Gastrocnemius medialis (tissue), 4 donors: ENCODE results near the gene SNF8. TPM values are rescaled to one million over a fixed set of nuclear protein-coding genes. Genes with fewer than 3 reads are reported as not detected.
A peak's percentile ranks its signal among the peaks of the same experiment; 100 is the strongest.

Source experiments
- ATAC-seq, 2 donors: fragments of 150-250 bp; one replicate each; pipeline ENCODE4 v1.9.1; 2016
- DNase-seq, 2 donors: peaks; one replicate each; pipeline ENCODE4 v3.0.0-alpha.2; 2019
- H3K27ac ChIP-seq, 4 donors: fragments of 200-600 bp; sonication (generic); 1 replicate in 1 of 4; 2 replicates in 3 of 4; pipeline ENCODE4 v1.5.1; 2016 to 2018; ENCODE audit warnings: mild to moderate bottlenecking in 2 of 4, moderate library complexity in 1 of 4
- H3K27me3 ChIP-seq, 3 donors: fragments of 200-600 bp; sonication (generic) in 2 of 3; 1 replicate in 1 of 3; 2 replicates in 2 of 3; pipeline versions ENCODE4 v1.5.1 to v1.6.0; 2016 to 2019; ENCODE audit warnings: mild to moderate bottlenecking in 1 of 3, moderate library complexity in 1 of 3
- H3K36me3 ChIP-seq, 2 donors: fragments of 200-600 bp; sonication (generic) in 1 of 2; one replicate each; pipeline ENCODE4 v1.5.1; 2017 to 2018
- H3K4me1 ChIP-seq, 2 donors: fragments of 200-600 bp; sonication (generic) in 1 of 2; one replicate each; pipeline ENCODE4 v1.5.1; 2016 to 2017; ENCODE audit warnings: mild to moderate bottlenecking in 2 of 2
- H3K4me3 ChIP-seq, 4 donors: fragments of 200-600 bp; sonication (generic) in 3 of 4; 1 replicate in 1 of 4; 2 replicates in 3 of 4; pipeline ENCODE4 v1.5.1; 2016 to 2019; ENCODE audit warnings: mild to moderate bottlenecking in 2 of 4
- H3K9me3 ChIP-seq, 3 donors: fragments of 200-600 bp; sonication (generic) in 2 of 3; 1 replicate in 1 of 3; 2 replicates in 2 of 3; pipeline ENCODE4 v1.5.1; 2016 to 2019
- POLR2A ChIP-seq, 2 donors: fragments of 450-650 bp; IDR thresholded peaks; one replicate each; pipeline ENCODE4 v1.6.1; 2017; ENCODE audit warnings: antibody characterized with exemption in 2 of 2, mild to moderate bottlenecking in 2 of 2, moderate library complexity in 2 of 2
- in situ Hi-C, 4 donors: fragments of 200-750 bp; cut with MboI; loops; one replicate each; pipeline versions ENCODE4 v1.15.0 to v1.8.0; 2017; ENCODE audit warnings: low sequenced_read_pairs in 4 of 4
- intact Hi-C: fragments of 100-400 bp; cut with DNase I; formaldehyde crosslinking; loops from one replicate; pipeline ENCODE4 v1.15.1; 2023; ENCODE audit warnings: low total_unique reads
- total RNA-seq, 4 donors: library from RNA; depleted of rRNA; stranded (reverse); fragments of >200 nt; gene quantifications; one replicate each; pipeline versions ENCODE4 v1.1.0 to v1.2.3, GENCODE V29; 2016
- TF ChIP-seq, protein P1 (sequence below), 5 experiments: fragments of 450-650 bp in 3 of 5; fragments of 200-600 bp in 2 of 5; sonication (generic) in 2 of 5; IDR thresholded peaks in 4 of 5; conservative IDR thresholded peaks in 1 of 5; 1 replicate in 4 of 5; 2 replicates in 1 of 5; pipeline ENCODE4 v1.5.1; 2016 to 2019; ENCODE audit warnings: antibody characterized with exemption in 5 of 5, mild to moderate bottlenecking in 3 of 5, moderate library complexity in 3 of 5

SNF8 gene
- total RNA-seq, 4 donors from 2014 or later, result 64.9 to 123 (median 76.8) TPM

DNA sequence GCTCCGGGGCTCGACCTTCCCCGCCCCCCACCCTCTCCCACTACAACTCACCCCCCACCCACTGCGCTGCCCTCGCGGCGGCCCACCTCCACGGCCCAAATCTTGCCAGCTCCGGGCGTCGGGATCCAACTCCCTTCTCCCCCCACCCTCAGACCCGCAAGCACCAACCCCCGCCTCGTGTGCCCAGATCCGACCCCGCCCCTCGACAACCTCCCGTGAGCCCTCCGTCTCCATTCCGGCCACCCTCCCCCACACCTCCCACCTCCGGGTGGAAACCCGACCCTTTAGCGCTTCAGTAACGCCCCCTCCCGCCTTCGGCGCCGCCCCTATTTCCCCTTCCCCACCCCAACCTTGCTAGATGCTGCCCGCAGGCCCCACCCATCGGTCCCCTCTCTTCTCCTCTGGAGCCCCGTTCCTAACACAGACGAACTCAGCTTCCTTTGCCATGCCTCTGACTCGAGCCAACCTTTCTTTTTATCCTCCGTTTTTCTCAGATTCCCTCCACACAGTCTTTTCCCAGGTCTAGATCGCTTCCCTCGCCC lies 35.7 kb downstream of the SNF8 start:
- H3K4me3 ChIP-seq, result peak overlapping the region; percentile 68 to 82 (median 70)
- intact Hi-C loops, result loop anchor here (1.0 kb wide), 2 partner anchors 17 to 35 kb away; partner anchors contain the start of genes ATP5MC1 and SNF8
- peaks cover 19 to 22% of the 10 kb centered on the region in 2 donors for H3K4me1 ChIP-seq
- peak overlapping the region; percentile 78 to 86 (median 84) for H3K27ac ChIP-seq
- ATAC-seq, result peak; percentile 16 to 48
- TF ChIP-seq POLR2A (IDR thresholded peaks at IDR 0.05), result no peak
- TF ChIP-seq, protein P1, sequence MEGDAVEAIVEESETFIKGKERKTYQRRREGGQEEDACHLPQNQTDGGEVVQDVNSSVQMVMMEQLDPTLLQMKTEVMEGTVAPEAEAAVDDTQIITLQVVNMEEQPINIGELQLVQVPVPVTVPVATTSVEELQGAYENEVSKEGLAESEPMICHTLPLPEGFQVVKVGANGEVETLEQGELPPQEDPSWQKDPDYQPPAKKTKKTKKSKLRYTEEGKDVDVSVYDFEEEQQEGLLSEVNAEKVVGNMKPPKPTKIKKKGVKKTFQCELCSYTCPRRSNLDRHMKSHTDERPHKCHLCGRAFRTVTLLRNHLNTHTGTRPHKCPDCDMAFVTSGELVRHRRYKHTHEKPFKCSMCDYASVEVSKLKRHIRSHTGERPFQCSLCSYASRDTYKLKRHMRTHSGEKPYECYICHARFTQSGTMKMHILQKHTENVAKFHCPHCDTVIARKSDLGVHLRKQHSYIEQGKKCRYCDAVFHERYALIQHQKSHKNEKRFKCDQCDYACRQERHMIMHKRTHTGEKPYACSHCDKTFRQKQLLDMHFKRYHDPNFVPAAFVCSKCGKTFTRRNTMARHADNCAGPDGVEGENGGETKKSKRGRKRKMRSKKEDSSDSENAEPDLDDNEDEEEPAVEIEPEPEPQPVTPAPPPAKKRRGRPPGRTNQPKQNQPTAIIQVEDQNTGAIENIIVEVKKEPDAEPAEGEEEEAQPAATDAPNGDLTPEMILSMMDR (IDR thresholded peaks at IDR 0.05 in 4 of 5, conservative IDR thresholded peaks at IDR 0.05 in 1 of 5), result no peak
- H3K27me3 ChIP-seq, result no peaks in the 10 kb centered on the region
- peaks cover 0 to 19% of the 10 kb centered on the region in 2 donors for H3K36me3 ChIP-seq
- peak; percentile 40 for DNase-seq
- H3K9me3 ChIP-seq, result no peaks in the 10 kb centered on the region
- in situ Hi-C loops, result no loop called here

DNA sequence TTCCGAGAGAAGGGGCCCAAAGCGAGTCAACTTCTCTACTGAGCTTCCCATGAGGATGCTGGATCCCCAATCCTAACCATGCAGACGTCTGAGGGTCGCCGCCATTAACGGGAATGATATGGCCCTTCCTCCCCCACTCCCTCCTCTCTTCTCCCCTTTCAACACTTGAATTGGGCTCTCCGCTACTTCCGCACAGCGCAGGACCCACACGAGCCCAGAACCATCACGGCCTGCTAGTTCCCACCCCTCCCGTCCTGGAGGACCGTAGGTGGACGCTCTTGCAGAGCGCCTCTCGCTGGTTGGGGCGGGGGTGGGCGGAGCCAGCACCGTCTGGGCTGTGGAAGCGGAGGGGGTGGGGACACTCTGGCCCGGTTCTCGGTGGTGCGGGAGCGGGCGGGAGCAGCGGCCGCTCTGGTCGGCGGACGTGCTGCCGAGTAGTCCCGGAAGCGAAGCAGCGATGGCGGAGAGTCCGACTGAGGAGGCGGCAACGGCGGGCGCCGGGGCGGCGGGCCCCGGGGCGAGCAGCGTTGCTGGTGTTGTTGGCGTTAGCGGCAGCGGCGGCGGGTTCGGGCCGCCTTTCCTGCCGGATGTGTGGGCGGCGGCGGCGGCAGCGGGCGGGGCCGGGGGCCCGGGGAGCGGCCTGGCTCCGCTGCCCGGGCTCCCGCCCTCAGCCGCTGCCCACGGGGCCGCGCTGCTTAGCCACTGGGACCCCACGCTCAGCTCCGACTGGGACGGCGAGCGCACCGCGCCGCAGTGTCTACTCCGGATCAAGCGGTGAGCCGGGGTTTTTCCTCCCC lies 36.4 kb downstream of the SNF8 start, which contains the start of gene UBE2Z:
UBE2Z (plus strand) TSS at position 361 of the 797 bp plus-strand sequence; CDS start at position 458, 97 bp downstream.
- intact Hi-C loops, result loop anchor here (1.0 kb wide), 2 partner anchors 16 to 36 kb away; partner anchors contain the start of genes ATP5MC1 and SNF8
- in situ Hi-C loops, result no loop called here
- peak within 1 kb of the TSS; percentile 78 to 86 (median 84) for H3K27ac ChIP-seq
- DNase-seq (peak; percentile 88 to 93), ATAC-seq (peak; percentile 96 to 98)
- H3K9me3 ChIP-seq, result no peaks in the 10 kb centered on the region
- peak within 1 kb of the TSS; percentile 68 to 82 (median 70) for H3K4me3 ChIP-seq
- H3K36me3 ChIP-seq, result peaks cover 0 to 13% of the 10 kb centered on the region in 2 donors
- peak; percentile 86 to 88 for TF ChIP-seq POLR2A (IDR thresholded peaks at IDR 0.05)
- TF ChIP-seq, protein P1 (IDR thresholded peaks at IDR 0.05 in 4 of 5, conservative IDR thresholded peaks at IDR 0.05 in 1 of 5), result peak in 2 of 5 experiments; percentile 11 to 23
- H3K4me1 ChIP-seq, result peaks cover 19 to 22% of the 10 kb centered on the region in 2 donors
- H3K27me3 ChIP-seq, result no peaks in the 10 kb centered on the region

DNA sequence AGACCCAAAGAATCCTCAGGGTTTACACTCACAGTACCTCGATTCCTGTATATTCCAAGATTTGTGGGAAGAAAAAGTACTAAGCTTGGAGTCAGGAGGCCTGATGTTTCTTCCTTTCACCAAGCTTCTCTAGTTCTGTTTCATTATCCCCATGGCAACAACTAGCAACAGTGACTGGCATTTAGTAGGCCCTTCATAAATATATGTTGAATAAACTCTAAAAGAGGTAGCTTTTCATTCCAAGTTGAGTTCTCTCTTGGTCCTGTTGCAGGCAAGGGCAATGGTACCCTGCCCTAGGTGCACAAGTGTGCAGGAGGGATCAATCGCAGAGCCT lies 37.0 kb downstream of the SNF8 start:
- Histone ChIP-seq H3K4me3 (peak overlapping the region; percentile 68 to 82 (median 70)), H3K4me1 (peaks cover 19 to 22% of the 10 kb centered on the region in 2 donors), H3K36me3 (peaks cover 0 to 8% of the 10 kb centered on the region in 2 donors), H3K27ac (peak overlapping the region; percentile 78 to 86 (median 84)), H3K9me3 (no peaks in the 10 kb centered on the region), H3K27me3 (no peaks in the 10 kb centered on the region)
- intact Hi-C loops, result loop anchor here (1.0 kb wide), 2 partner anchors 15 to 37 kb away; partner anchors contain the start of genes ATP5MC1 and SNF8
- in situ Hi-C loops, result no loop called here
- peak in 1 of 2 donors; percentile 16 for ATAC-seq
- TF ChIP-seq, protein P1 (IDR thresholded peaks at IDR 0.05 in 4 of 5, conservative IDR thresholded peaks at IDR 0.05 in 1 of 5), result no peak
- TF ChIP-seq POLR2A (IDR thresholded peaks at IDR 0.05), result no peak
- DNase-seq, result no peak

DNA sequence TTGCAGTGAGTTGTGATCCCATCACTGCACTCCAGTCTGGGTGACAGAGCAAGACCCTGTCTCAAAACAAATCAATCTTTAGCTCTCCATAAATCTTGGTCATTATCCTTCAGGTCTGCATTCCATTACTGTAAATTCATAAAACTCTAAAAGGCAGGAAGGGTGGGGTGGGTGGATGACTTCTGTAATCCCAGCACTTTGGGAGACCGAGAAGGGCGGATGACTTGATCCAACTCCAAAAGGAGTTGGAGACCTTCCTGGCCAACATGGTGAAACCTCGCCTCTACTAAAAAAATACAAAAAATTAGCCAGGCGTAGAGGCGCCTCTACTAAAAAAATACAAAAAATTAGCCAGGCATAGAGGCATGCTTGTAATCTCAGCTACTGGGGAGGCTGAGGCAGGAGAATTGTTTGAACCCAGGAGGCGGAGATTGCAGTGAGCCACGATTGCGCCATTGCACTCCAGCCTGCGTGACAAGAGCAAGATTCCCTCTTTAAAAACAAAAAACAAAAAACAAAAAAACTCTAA lies 38.6 kb downstream of the SNF8 start:
- ATAC-seq, result no peak
- H3K27me3 ChIP-seq, result no peaks in the 10 kb centered on the region
- TF ChIP-seq, protein P1 (IDR thresholded peaks at IDR 0.05 in 4 of 5, conservative IDR thresholded peaks at IDR 0.05 in 1 of 5), result no peak
- no peak for TF ChIP-seq POLR2A (IDR thresholded peaks at IDR 0.05)
- no peak overlapping the region for H3K27ac ChIP-seq
- H3K36me3 ChIP-seq, result peaks cover 0 to 3% of the 10 kb centered on the region in 2 donors
- intact Hi-C loops, result no loop called here
- peaks cover 19 to 22% of the 10 kb centered on the region in 2 donors for H3K4me1 ChIP-seq
- H3K9me3 ChIP-seq, result no peaks in the 10 kb centered on the region
- DNase-seq, result no peak
- H3K4me3 ChIP-seq, result no peak overlapping the region
- in situ Hi-C loops, result no loop called here
